CD4-positive, alpha-beta T cell (primary cell): ENCODE results near the gene MYH10. TPM values are rescaled to one million over a fixed set of nuclear protein-coding genes. Genes with fewer than 3 reads are reported as not detected.

Experiments used
- ATAC-seq: fragments of 200-7000 bp; cut with Tn5 transposase; one replicate; pipeline ENCODE4 v1.10.0; 2022; ENCODE audit warnings: mild to moderate bottlenecking; ENCODE audit not compliant: poor library complexity
- CTCF ChIA-PET: fragments of 350-600 bp; sonication (Branson Sonifier 250); formaldehyde crosslinking; loops from one replicate; lab custom pipeline; 2021; ENCODE audit warnings: antibody characterized with exemption, inconsistent platforms; lab: Charles Lee
- POLR2A ChIA-PET: fragments of 350-600 bp; sonication (Branson Sonifier 250); formaldehyde crosslinking; loops from one replicate; lab custom pipeline; 2021; ENCODE audit warnings: antibody characterized with exemption, inconsistent platforms; lab: Charles Lee
- DNase-seq, 14 experiments: peaks; one replicate each; pipeline ENCODE4 v3.0.0-alpha.2; 2013 to 2020; ENCODE audit warnings: mixed read lengths in 2 of 14
- H3K27ac ChIP-seq, 2 donors: one replicate each; pipeline versions ENCODE4 v1.5.1 to v1.7.0; 2013; ENCODE audit warnings: low read length in 2 of 2, low read depth in 1 of 2, mild to moderate bottlenecking in 1 of 2
- H3K27me3 ChIP-seq, 2 experiments: 1 replicate in 1 of 2; 2 replicates in 1 of 2; pipeline versions ENCODE4 v1.6.1 to v1.7.0; 2013; ENCODE audit warnings: low read length in 2 of 2, control low read depth in 1 of 2, mild to moderate bottlenecking in 1 of 2, moderate library complexity in 1 of 2; ENCODE audit not compliant: insufficient read depth in 2 of 2, control insufficient read depth in 1 of 2
- H3K36me3 ChIP-seq: one replicate; pipeline ENCODE4 v1.6.1; 2013; ENCODE audit warnings: low read length, control low read depth; ENCODE audit not compliant: insufficient read depth
- H3K4me1 ChIP-seq: one replicate; pipeline ENCODE4 v1.6.1; 2013; ENCODE audit warnings: low read length, control low read depth; ENCODE audit not compliant: insufficient read depth
- H3K4me3 ChIP-seq: one replicate; pipeline ENCODE4 v1.5.1; 2013; ENCODE audit warnings: mild to moderate bottlenecking, low read length, moderate library complexity
- H3K9me3 ChIP-seq, 2 experiments: 1 replicate in 1 of 2; 2 replicates in 1 of 2; pipeline versions ENCODE4 v1.6.1 to v1.7.0; 2013; ENCODE audit warnings: low read length in 2 of 2, mild to moderate bottlenecking in 2 of 2, control low read depth in 1 of 2, moderate library complexity in 1 of 2; ENCODE audit not compliant: control insufficient read depth in 1 of 2, insufficient read depth in 1 of 2
- H3K27ac Mint-ChIP-seq: one replicate; pipeline ENCODE4 v1.8.0; 2020; ENCODE audit warnings: mixed read lengths
- H3K27me3 Mint-ChIP-seq: one replicate; pipeline ENCODE4 v1.8.0; 2021; ENCODE audit warnings: mixed read lengths
- H3K36me3 Mint-ChIP-seq: one replicate; pipeline ENCODE4 v1.8.0; 2021; ENCODE audit warnings: low read depth, mixed read lengths
- H3K4me1 Mint-ChIP-seq: one replicate; pipeline ENCODE4 v1.8.0; 2021; ENCODE audit warnings: low read depth, mixed read lengths
- H3K4me3 Mint-ChIP-seq: one replicate; pipeline ENCODE4 v1.8.0; 2020; ENCODE audit warnings: mild to moderate bottlenecking, mixed read lengths
- H3K9me3 Mint-ChIP-seq: one replicate; pipeline ENCODE4 v1.8.0; 2020; ENCODE audit warnings: mixed read lengths
- intact Hi-C, 2 experiments: fragments of 100-400 bp; cut with DNase I in 1 of 2; cut with micrococcal nuclease in 1 of 2; formaldehyde crosslinking; loops; one replicate each; pipeline versions ENCODE4 v1.15.1 to v1.9.0; 2023 to 2025; cut with DNase I, micrococcal nuclease
- total RNA-seq, 174 experiments: library from RNA in 2 of 174; stranded (reverse) in 2 of 174; gene quantifications; one replicate each; pipeline ENCODE4 v1.2.3 and lab custom pipeline; 2021 to 2026
- TF ChIP-seq, protein P1 (sequence below): fragments of 200-600 bp; IDR thresholded peaks from one replicate; pipeline ENCODE4 v1.8.0; 2022; ENCODE audit warnings: antibody characterized with exemption, mild to moderate bottlenecking

The MYH10 gene
- total RNA-seq, 2 experiments from 2014 or later, result 1.5 to 1.9 TPM

DNA sequence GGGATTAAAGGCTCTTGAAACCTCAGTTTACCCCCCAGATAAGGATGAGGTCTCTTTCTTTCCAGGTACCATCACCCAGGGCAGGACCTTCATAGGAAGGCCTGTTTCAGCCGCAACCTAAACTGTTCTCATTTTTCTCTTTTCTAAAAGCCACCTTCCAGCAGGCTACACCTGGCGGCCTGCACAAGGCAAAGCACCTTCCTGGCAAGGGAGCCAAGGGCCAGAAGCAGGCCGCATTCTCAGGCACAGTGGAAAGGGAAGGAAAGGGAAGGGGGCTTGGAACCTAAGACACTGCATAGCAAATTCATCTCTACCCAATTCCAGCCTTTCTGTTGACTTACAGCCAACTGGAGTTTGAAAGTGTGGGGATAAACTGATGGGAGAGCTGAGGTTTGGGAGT is 203.7 kb downstream of the MYH10 start:
- no peak overlapping the region for H3K27ac Mint-ChIP-seq
- H3K9me3 Mint-ChIP-seq, result no peaks in the 10 kb centered on the region
- H3K9me3 ChIP-seq, result no peaks in the 10 kb centered on the region
- no peaks in the 10 kb centered on the region for H3K36me3 ChIP-seq
- CTCF ChIA-PET, result no interaction called here
- no peak overlapping the region for H3K27ac ChIP-seq
- H3K4me1 ChIP-seq, result no peaks in the 10 kb centered on the region
- TF ChIP-seq, protein P1, sequence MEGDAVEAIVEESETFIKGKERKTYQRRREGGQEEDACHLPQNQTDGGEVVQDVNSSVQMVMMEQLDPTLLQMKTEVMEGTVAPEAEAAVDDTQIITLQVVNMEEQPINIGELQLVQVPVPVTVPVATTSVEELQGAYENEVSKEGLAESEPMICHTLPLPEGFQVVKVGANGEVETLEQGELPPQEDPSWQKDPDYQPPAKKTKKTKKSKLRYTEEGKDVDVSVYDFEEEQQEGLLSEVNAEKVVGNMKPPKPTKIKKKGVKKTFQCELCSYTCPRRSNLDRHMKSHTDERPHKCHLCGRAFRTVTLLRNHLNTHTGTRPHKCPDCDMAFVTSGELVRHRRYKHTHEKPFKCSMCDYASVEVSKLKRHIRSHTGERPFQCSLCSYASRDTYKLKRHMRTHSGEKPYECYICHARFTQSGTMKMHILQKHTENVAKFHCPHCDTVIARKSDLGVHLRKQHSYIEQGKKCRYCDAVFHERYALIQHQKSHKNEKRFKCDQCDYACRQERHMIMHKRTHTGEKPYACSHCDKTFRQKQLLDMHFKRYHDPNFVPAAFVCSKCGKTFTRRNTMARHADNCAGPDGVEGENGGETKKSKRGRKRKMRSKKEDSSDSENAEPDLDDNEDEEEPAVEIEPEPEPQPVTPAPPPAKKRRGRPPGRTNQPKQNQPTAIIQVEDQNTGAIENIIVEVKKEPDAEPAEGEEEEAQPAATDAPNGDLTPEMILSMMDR, result no peak
- POLR2A ChIA-PET, result no interaction called here
- H3K27me3 Mint-ChIP-seq, result peaks cover 29% of the 10 kb centered on the region
- H3K27me3 ChIP-seq, result no peaks in the 10 kb centered on the region
- no peak overlapping the region for H3K4me3 ChIP-seq
- H3K4me1 Mint-ChIP-seq, result no peaks in the 10 kb centered on the region
- H3K36me3 Mint-ChIP-seq, result no peaks in the 10 kb centered on the region
- intact Hi-C loops, result no loop called here
- H3K4me3 Mint-ChIP-seq, result no peak overlapping the region
- ATAC-seq, result no peak
- no peak for DNase-seq

DNA sequence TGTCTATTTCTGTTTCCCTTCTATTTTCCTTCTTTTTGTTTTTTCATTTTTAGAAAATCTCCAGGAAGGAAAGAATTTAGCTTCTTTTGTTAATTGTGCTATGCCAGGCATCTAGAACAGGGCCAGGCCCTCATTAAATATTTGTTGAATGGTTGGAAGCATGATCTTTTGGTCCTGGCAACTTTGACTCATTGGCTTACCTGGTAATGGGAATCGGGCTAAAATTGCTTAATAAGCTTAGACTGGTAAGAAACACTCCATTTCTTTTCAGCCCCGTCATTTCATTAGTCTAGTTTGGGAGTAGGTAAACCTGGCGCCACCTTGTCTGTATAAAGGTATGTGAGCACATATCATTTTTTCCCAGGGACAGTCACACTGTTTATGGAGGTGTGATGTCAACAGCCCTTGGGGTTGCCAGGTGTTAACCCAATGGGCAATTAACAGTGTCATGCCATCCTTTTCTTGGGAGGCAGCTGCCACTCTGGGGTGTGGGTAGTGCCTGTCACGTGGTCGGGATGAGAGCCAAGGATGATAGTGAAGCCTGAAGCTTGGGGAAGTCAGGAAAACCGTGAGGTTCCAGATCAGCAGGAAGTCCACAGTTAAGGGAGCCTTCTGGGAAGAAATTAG is 204.3 kb downstream of the MYH10 start:
- no peak overlapping the region for H3K4me3 Mint-ChIP-seq

More for the DNA sequence above, 204.3 kb downstream of the MYH10 start:
- Histone ChIP-seq H3K36me3 (no peaks in the 10 kb centered on the region), H3K4me3 (no peak overlapping the region), H3K4me1 (no peaks in the 10 kb centered on the region), H3K9me3 (no peaks in the 10 kb centered on the region), H3K27ac (no peak overlapping the region), H3K27me3 (peaks cover 0 to 3% of the 10 kb centered on the region in 2 experiments)
- intact Hi-C loops, result no loop called here
- ATAC-seq, result no peak
- no peaks in the 10 kb centered on the region for H3K36me3 Mint-ChIP-seq
- H3K27ac Mint-ChIP-seq, result no peak overlapping the region
- H3K4me1 Mint-ChIP-seq, result no peaks in the 10 kb centered on the region
- POLR2A ChIA-PET, result no interaction called here
- CTCF ChIA-PET, result interaction anchor here (0.6 kb wide), 1 partner anchor 593 kb away, joined by 3 read pairs; no protein-coding TSS in a partner anchor
- TF ChIP-seq, protein P1, result no peak
- DNase-seq, result no peak
- no peaks in the 10 kb centered on the region for H3K9me3 Mint-ChIP-seq
- peaks cover 35% of the 10 kb centered on the region for H3K27me3 Mint-ChIP-seq

Other genes with a start within 250 kb of the MYH10 start
- gene RPL26, start 247.5 kb downstream of the MYH10 start, total RNA-seq, result 1,000 to 10,000 TPM; 2,959 to 3,104 TPM
- gene RNF222, start 232.9 kb downstream of the MYH10 start, total RNA-seq, result 1 to 10 TPM; 1.2 TPM
- gene NDEL1, start 194.8 kb downstream of the MYH10 start, total RNA-seq, result 100 to 1,000 TPM; 300 to 313 TPM
- gene CCDC42, start 114.1 kb upstream of the MYH10 start, total RNA-seq, result not detected
- not detected for gene SPDYE4, start 127.8 kb upstream of the MYH10 start, total RNA-seq
- under 1 TPM in 1 of 2 experiments, not detected in 1; 0.22 TPM for gene MFSD6L, start 168.6 kb upstream of the MYH10 start, total RNA-seq
- under 1 TPM; 0.50 to 0.60 TPM for gene PIK3R6, start 236.9 kb upstream of the MYH10 start, total RNA-seq